Activated naive CD4-positive, alpha-beta T cell treated with anti-CD3 and anti-CD28 coated beads, Interleukin-2, amount 10 ng/mL, durations not matched to agents 7 days and 5 days (primary cell): ENCODE results near the gene RALB.

Experiments
- CTCF ChIA-PET: fragments of 350-600 bp; sonication (Branson Sonifier 250); formaldehyde crosslinking; loops from one replicate; lab custom pipeline; 2021; ENCODE audit warnings: antibody characterized with exemption; lab: Charles Lee
- DNase-seq: peaks from one replicate; pipeline ENCODE4 v3.0.0-alpha.2; 2020
- H3K27ac Mint-ChIP-seq: one replicate; pipeline ENCODE4 v1.8.0; 2021; ENCODE audit warnings: mild to moderate bottlenecking, moderate library complexity, mixed read lengths
- H3K27me3 Mint-ChIP-seq: one replicate; pipeline ENCODE4 v1.8.0; 2021; ENCODE audit warnings: mild to moderate bottlenecking, mixed read lengths
- H3K36me3 Mint-ChIP-seq: one replicate; pipeline ENCODE4 v1.8.0; 2021; ENCODE audit warnings: mixed read lengths
- H3K4me1 Mint-ChIP-seq: one replicate; pipeline ENCODE4 v1.8.0; 2021; ENCODE audit warnings: mixed read lengths
- H3K4me3 Mint-ChIP-seq: one replicate; pipeline ENCODE4 v1.8.0; 2021; ENCODE audit warnings: mild to moderate bottlenecking, moderate library complexity, mixed read lengths
- H3K9me3 Mint-ChIP-seq: one replicate; pipeline ENCODE4 v1.8.0; 2021; ENCODE audit warnings: mixed read lengths

Gene RALB

GRCh38 chr2:120331903-120332302 is 79.3 kb downstream of the RALB start:
- H3K9me3 Mint-ChIP-seq: peaks cover 1% of the 10 kb centered on the region
- CTCF ChIA-PET: interaction anchor here (1.1 to 1.3 kb wide), 4 partner anchors 12 to 351 kb away, joined by 3 to 5 read pairs (median 3); no protein-coding TSS in a partner anchor

GRCh38 chr2:120332384-120332783 is 79.7 kb downstream of the RALB start:
- Mint-ChIP-seq H3K9me3 (peaks cover 1% of the 10 kb centered on the region), H3K27ac (no peak overlapping the region), H3K36me3 (no peaks in the 10 kb centered on the region), H3K4me1 (no peaks in the 10 kb centered on the region), H3K4me3 (no peak overlapping the region), H3K27me3 (peaks cover 82% of the 10 kb centered on the region)
- CTCF ChIA-PET: interaction anchor here (1.1 to 1.3 kb wide), 4 partner anchors 11 to 351 kb away, joined by 3 to 5 read pairs (median 3); no protein-coding TSS in a partner anchor
- no peak for DNase-seq

More at GRCh38 chr2:120331903-120332302, 79.3 kb downstream of the RALB start:
- no peak for DNase-seq
- H3K27me3 Mint-ChIP-seq: peaks cover 82% of the 10 kb centered on the region
- no peak overlapping the region for H3K4me3 Mint-ChIP-seq
- H3K27ac Mint-ChIP-seq: no peak overlapping the region
- no peaks in the 10 kb centered on the region for H3K36me3 Mint-ChIP-seq
- no peaks in the 10 kb centered on the region for H3K4me1 Mint-ChIP-seq

DNA sequence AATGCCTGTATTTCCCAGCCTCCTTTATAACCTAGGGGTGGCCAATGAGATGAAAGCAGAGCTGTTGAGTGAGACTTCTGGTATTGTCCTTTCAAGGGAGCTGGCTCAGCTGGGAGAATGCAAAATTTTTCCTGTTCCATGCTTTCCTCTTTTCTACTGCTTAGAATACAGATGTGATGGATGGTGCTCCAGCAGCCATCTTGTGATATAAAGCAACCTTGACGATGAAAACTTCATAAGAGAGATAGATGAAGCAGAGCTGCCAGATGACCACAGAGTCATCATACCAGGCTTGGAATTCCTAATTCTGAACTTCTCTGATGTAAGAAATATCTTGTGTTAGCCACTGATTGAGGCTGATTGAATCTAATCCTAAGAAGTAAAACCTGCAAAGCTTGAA is 81.4 kb downstream of the RALB start:
- CTCF ChIA-PET: interaction anchor here (0.8 to 1.3 kb wide), 2 partner anchors 9 to 22 kb away, joined by 3 to 5 read pairs; no protein-coding TSS in a partner anchor
- H3K9me3 Mint-ChIP-seq: peaks cover 1% of the 10 kb centered on the region
- no peaks in the 10 kb centered on the region for H3K36me3 Mint-ChIP-seq

GRCh38 chr2:120336749-120337148 is 84.1 kb downstream of the RALB start:
- Mint-ChIP-seq H3K27me3 (peaks cover 84% of the 10 kb centered on the region), H3K27ac (no peak overlapping the region), H3K4me1 (no peaks in the 10 kb centered on the region), H3K36me3 (no peaks in the 10 kb centered on the region), H3K4me3 (no peak overlapping the region), H3K9me3 (peaks cover 1% of the 10 kb centered on the region)
- DNase-seq: no peak
- CTCF ChIA-PET: no interaction called here

More for the DNA sequence above, 81.4 kb downstream of the RALB start:
- no peak overlapping the region for H3K4me3 Mint-ChIP-seq
- no peak overlapping the region for H3K27ac Mint-ChIP-seq
- no peaks in the 10 kb centered on the region for H3K4me1 Mint-ChIP-seq
- H3K27me3 Mint-ChIP-seq: peaks cover 84% of the 10 kb centered on the region
- DNase-seq: no peak

- no peaks in the 10 kb centered on the region for H3K36me3 Mint-ChIP-seq
- no peak for DNase-seq
- peaks cover 1% of the 10 kb centered on the region for H3K9me3 Mint-ChIP-seq
- H3K4me3 Mint-ChIP-seq: no peak overlapping the region
- H3K27ac Mint-ChIP-seq: no peak overlapping the region
- peaks cover 84% of the 10 kb centered on the region for H3K27me3 Mint-ChIP-seq
- CTCF ChIA-PET: no interaction called here
- H3K4me1 Mint-ChIP-seq: peaks cover 5% of the 10 kb centered on the region
Observed at GRCh38 chr2:120338015-120338414, 85.4 kb downstream of the RALB start.

DNA sequence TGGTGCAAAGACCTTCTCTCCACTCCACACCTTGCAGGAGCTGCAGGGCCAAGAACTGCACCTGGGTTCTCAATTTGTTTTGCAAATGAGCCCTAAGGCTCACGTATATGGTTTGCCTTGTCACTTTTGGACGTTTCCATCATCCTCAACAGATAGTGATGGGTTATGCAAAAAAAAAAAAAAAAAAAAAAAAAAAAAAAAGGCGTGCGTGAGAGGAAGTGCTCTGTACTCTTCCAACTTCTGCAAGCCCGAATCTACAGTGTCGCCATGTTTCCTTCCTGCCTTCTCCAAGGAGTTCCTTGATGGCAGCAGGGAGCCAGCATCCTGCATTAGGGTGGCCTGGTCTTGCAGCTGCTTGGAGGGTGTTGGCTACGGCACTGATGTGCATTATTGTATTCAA is 89.3 kb downstream of the RALB start:
- H3K4me3 Mint-ChIP-seq: no peak overlapping the region
- peaks cover 90% of the 10 kb centered on the region for H3K27me3 Mint-ChIP-seq
- peaks cover 16% of the 10 kb centered on the region for H3K4me1 Mint-ChIP-seq
- H3K9me3 Mint-ChIP-seq: no peaks in the 10 kb centered on the region
- H3K27ac Mint-ChIP-seq: no peak overlapping the region
- CTCF ChIA-PET: interaction anchor here (0.6 to 3.3 kb wide), 2 partner anchors 339 to 342 kb away, joined by 3 to 26 read pairs; no protein-coding TSS in a partner anchor
- H3K36me3 Mint-ChIP-seq: no peaks in the 10 kb centered on the region
- no peak for DNase-seq

DNA sequence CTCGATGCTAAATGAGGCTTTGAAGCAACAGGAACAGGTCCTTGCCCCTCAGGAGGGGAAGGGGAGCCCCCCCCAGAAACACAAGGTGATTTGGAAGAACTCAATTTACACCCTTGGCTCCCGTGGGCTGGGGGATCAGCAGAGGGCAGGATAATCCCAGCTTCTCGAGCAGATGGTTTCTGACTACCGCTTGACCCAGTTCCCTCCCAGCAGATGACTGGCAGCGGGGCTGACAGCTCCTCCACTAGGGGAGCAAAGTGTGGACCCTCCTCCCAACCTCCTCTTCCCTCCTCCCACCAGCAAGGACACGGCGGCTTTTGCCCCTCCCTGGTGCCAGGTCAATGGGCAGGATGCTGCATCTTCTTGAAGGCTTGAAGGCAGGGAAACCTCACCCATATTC is 89.8 kb downstream of the RALB start:
- Mint-ChIP-seq H3K4me3 (no peak overlapping the region), H3K27ac (no peak overlapping the region), H3K9me3 (no peaks in the 10 kb centered on the region), H3K36me3 (no peaks in the 10 kb centered on the region), H3K27me3 (peaks cover 90% of the 10 kb centered on the region), H3K4me1 (peaks cover 21% of the 10 kb centered on the region)
- DNase-seq: no peak
- CTCF ChIA-PET: interaction anchor here (0.6 to 3.3 kb wide), 7 partner anchors 8 to 384 kb away, joined by 3 to 26 read pairs (median 3); no protein-coding TSS in a partner anchor

DNA sequence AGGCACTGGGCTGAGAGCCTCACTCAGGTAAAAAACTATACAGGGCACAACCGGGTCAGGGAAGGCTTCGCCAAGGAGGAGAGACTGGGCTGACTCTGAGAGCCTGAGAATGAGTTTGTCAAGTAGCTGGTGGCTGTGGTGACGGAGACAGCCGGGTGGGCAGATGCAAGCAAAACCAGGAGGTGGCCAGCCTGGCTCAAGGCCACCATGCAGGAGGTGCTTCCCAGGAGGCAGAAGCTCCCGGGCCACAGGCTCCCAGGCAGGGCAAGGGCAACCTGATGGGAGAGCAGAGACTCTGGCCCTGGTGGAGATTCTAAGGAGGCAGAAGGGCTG is 90.4 kb downstream of the RALB start:
- Mint-ChIP-seq H3K4me1 (peaks cover 25% of the 10 kb centered on the region), H3K27ac (no peak overlapping the region), H3K36me3 (no peaks in the 10 kb centered on the region), H3K27me3 (peaks cover 93% of the 10 kb centered on the region), H3K9me3 (no peaks in the 10 kb centered on the region), H3K4me3 (peak overlapping the region; percentile 15)
- CTCF ChIA-PET: interaction anchor here (0.6 to 3.3 kb wide), 12 partner anchors 9 to 384 kb away, joined by 3 to 26 read pairs (median 4); no protein-coding TSS in a partner anchor
- no peak for DNase-seq

DNA sequence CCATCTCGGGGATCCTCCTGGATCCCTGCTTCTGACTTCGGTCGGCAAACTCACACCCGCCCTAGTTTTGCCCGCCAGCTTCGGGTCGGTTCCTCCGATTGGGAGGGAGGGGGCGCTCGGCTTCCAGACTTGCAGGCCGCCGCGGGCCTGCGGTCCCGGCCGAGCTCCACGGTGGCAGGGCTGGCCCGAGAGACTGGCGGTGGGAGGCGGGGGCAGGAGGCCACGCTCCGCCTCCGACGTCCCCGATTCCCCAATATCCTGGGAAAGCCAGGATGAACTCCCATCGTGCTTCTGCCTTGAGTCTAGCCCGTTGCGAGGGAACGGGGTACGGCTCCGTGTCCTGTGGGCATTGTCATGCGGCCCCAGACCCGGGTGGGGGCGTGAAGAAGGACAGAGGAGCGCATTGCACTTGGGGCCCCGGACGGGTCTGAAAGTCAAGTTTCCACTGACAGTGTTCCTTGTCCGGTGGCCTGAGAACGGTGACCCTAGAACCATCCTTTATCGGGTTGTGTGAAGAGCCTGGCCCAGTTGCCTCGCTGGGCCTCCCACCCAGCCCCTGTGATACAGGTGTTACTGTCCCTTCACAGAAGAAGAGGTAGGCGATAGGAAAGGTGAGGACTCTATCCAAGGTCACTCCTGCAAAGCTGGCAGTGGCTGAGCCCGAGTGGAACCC is 90.9 kb downstream of the RALB start:
- CTCF ChIA-PET: interaction anchor here (0.6 to 3.3 kb wide), 12 partner anchors 9 to 338 kb away, joined by 3 to 26 read pairs (median 4); no protein-coding TSS in a partner anchor
- H3K27me3 Mint-ChIP-seq: peaks cover 93% of the 10 kb centered on the region
- H3K27ac Mint-ChIP-seq: no peak overlapping the region
- DNase-seq: peak; percentile 75
- peaks cover 25% of the 10 kb centered on the region for H3K4me1 Mint-ChIP-seq
- H3K9me3 Mint-ChIP-seq: no peaks in the 10 kb centered on the region
- peak overlapping the region; percentile 26 for H3K4me3 Mint-ChIP-seq
- H3K36me3 Mint-ChIP-seq: no peaks in the 10 kb centered on the region
